K562 (cell line): ENCODE data around the gene TM4SF5. TPM values are rescaled to one million over a fixed set of nuclear protein-coding genes. Genes with fewer than 3 reads are reported as not detected.

Experiments used
- ATAC-seq: fragments of 200-7000 bp; cut with Tn5 transposase; 3 replicates; pipeline ENCODE4 v1.9.1; 2020; ENCODE audit warnings: moderate library complexity
- BruUV-seq: library from RNA; stranded (reverse); fragments of 400-500 nt; replicated peaks from 2 replicates; lab custom pipeline; 2021; lab: Mats Ljungman, UMichigan
- CTCF ChIA-PET: fragments of 300-600 bp; formaldehyde crosslinking; extraction: SDS; loops from one replicate; lab custom pipeline; 2021; ENCODE audit warnings: low intra/inter-chr PET ratio; lab: Yijun Ruan, JAX
- POLR2A ChIA-PET: fragments of 300-600, 350-650 bp; sonication (Branson Sonifier 250); formaldehyde crosslinking; extraction: SDS; loops from one replicate; lab custom pipeline; 2021; ENCODE audit warnings: antibody characterized with exemption, inconsistent platforms; lab: Yijun Ruan, JAX
- DNase-seq, 4 experiments: peaks; one replicate each; pipeline versions ENCODE4 v3.0.0 to v3.0.0-alpha.2; 2011 to 2018; ENCODE audit warnings: low spot score in 3 of 4, mixed read lengths in 3 of 4; ENCODE audit errors: extremely low read depth in 1 of 4
- FAIRE-seq: peaks from 2 replicates; lab custom pipeline; 2011; peaks lifted over from hg19 to GRCh38; lab: Jason Lieb, UNC
- H2AFZ ChIP-seq: 2 replicates; pipeline ENCODE4 v1.6.0; 2011; ENCODE audit warnings: low read depth, low read length, control low read depth, inconsistent platforms
- H3K27ac ChIP-seq: fragments of 200-600 bp; 3 replicates; pipeline ENCODE4 v1.8.0; 2011; ENCODE audit warnings: low read depth, mild to moderate bottlenecking, control low read depth, inconsistent platforms, low read length, moderate library complexity, mixed read lengths; ENCODE audit errors: extremely low read depth
- H3K27me3 ChIP-seq, 2 experiments: fragments of 300-600 bp in 1 of 2; 2 replicates in 1 of 2; 3 replicates in 1 of 2; pipeline versions ENCODE4 v1.6.0 to v1.8.0; 2011; ENCODE audit warnings: inconsistent platforms in 2 of 2, low read length in 2 of 2, mild to moderate bottlenecking in 1 of 2, mixed read lengths in 1 of 2, moderate library complexity in 1 of 2; ENCODE audit not compliant: control insufficient read depth in 2 of 2, insufficient read depth in 2 of 2
- H3K36me3 ChIP-seq: fragments of 300-600 bp; 3 replicates; pipeline ENCODE4 v1.8.0; 2011; ENCODE audit warnings: mild to moderate bottlenecking, low read length, inconsistent platforms; ENCODE audit not compliant: control insufficient read depth, insufficient read depth
- H3K4me1 ChIP-seq, 2 experiments: fragments of 200-600 bp in 1 of 2; replicated peaks in 1 of 2; 2 replicates in 1 of 2; 3 replicates in 1 of 2; pipeline versions ENCODE4 v1.5.1 to v1.8.0; 2011; ENCODE audit warnings: inconsistent platforms in 2 of 2, low read length in 2 of 2, mild to moderate bottlenecking in 1 of 2, mixed read lengths in 1 of 2, moderate library complexity in 1 of 2; ENCODE audit not compliant: control insufficient read depth in 2 of 2, insufficient read depth in 2 of 2
- H3K4me2 ChIP-seq: 2 replicates; pipeline ENCODE4 v1.6.1; 2011; ENCODE audit warnings: low read length, control low read depth, inconsistent platforms, mixed read lengths; ENCODE audit not compliant: insufficient read depth
- H3K4me3 ChIP-seq: fragments of 200-600 bp; sonication (generic), shearing (Covaris generic); 2 replicates; pipeline ENCODE4 v1.5.1; 2016; ENCODE audit warnings: control low read depth, inconsistent platforms
- H3K79me2 ChIP-seq: fragments of 200-600 bp; 3 replicates; pipeline ENCODE4 v1.8.0; 2011; ENCODE audit warnings: low read length, inconsistent platforms; ENCODE audit not compliant: control insufficient read depth, insufficient read depth
- H3K9ac ChIP-seq, 2 experiments: 2 replicates each; pipeline versions ENCODE4 v1.6.0 to v1.6.1; 2011; ENCODE audit warnings: low read depth in 2 of 2, low read length in 2 of 2, control low read depth in 1 of 2, inconsistent platforms in 1 of 2, mild to moderate bottlenecking in 1 of 2, mixed read lengths in 1 of 2; ENCODE audit not compliant: insufficient read depth in 1 of 2
- H3K9me1 ChIP-seq: one replicate; pipeline ENCODE4 v1.6.0; 2011; ENCODE audit warnings: inconsistent platforms, mild to moderate bottlenecking, low read length, moderate library complexity; ENCODE audit not compliant: control insufficient read depth, insufficient read depth
- H3K9me3 ChIP-seq: replicated peaks from 2 replicates; pipeline ENCODE4 v1.5.1; 2011; ENCODE audit warnings: low read depth, low read length, inconsistent platforms; ENCODE audit not compliant: control insufficient read depth, insufficient read depth
- H4K20me1 ChIP-seq: replicated peaks from 2 replicates; pipeline ENCODE4 v1.6.1; 2011; ENCODE audit warnings: low read length, inconsistent platforms, mixed read lengths; ENCODE audit not compliant: control insufficient read depth, insufficient read depth
- E2F4 ChIP-seq: sonication (generic); formaldehyde crosslinking; IDR thresholded peaks from 2 replicates; pipeline ENCODE4 v1.8.0; 2022; ENCODE audit warnings: mild to moderate bottlenecking, low read depth, missing genetic modification reagents
- ZNF384 ChIP-seq: IDR thresholded peaks from 2 replicates; pipeline ENCODE4 v1.6.1; 2012; ENCODE audit warnings: low read depth, low read length, improper control_type of control experiment
- ZNF511 ChIP-seq: sonication (generic); formaldehyde crosslinking; IDR thresholded peaks from 2 replicates; pipeline ENCODE4 v1.8.0; 2022; ENCODE audit warnings: mild to moderate bottlenecking, missing genetic modification reagents
- ZNF778 ChIP-seq: fragments of 450-650 bp; formaldehyde crosslinking; IDR thresholded peaks from 2 replicates; pipeline ENCODE4 v1.4.0; 2020; ENCODE audit warnings: mild to moderate bottlenecking, moderate library complexity
- WGBS: fragments of 100-300 bp; shearing (Covaris generic); methylation state at CpG from one replicate; pipeline ENCODE4 v1.1.6; 2016; ENCODE audit warnings: low coverage, mixed read lengths; ENCODE audit not compliant: insufficient coverage; ENCODE audit errors: missing lambda C conversion rate; 5-methylcytosine and 5-hydroxymethylcytosine counted together
- in situ Hi-C: fragments of 300-500 bp; cut with MboI; formaldehyde crosslinking; loops from 4 replicates; pipeline ENCODE4 v1.15.0; 2018; ENCODE audit warnings: inconsistent platforms, mixed read lengths
- intact Hi-C: fragments of 100-400 bp; cut with micrococcal nuclease; formaldehyde crosslinking; loops from 2 replicates; pipeline ENCODE4 v1.14.2; 2022
- polyA plus RNA-seq, 8 experiments: library from polyadenylated mRNA; depleted of rRNA in 4 of 8; stranded (reverse) in 5 of 8; unstranded in 3 of 8; fragments of >200 nt; fragmentation: Nextera tagmentation in 2 of 8; fragmentation: Illumina TruSeq in 1 of 8; extraction: Ambion mirVana in 2 of 8; extraction: Trizol in 1 of 8; gene quantifications; 2 replicates each; pipeline versions ENCODE4 v1.2.1 to v1.2.3, GENCODE V29; 2011 to 2014; ENCODE audit warnings: inconsistent platforms in 1 of 8, missing spikeins in 1 of 8
- total RNA-seq, 7 experiments: library from RNA; depleted of rRNA in 6 of 7; stranded (reverse); fragments of >200 nt in 6 of 7; fragmentation: Illumina TruSeq in 2 of 7; extraction: Trizol in 2 of 7; gene quantifications; 2 replicates each; pipeline versions ENCODE4 v1.2.1 to v1.2.3, GENCODE V29; 2011 to 2021; ENCODE audit warnings: low replicate concordance in 1 of 7

The TM4SF5 gene
- total and polyA plus RNA-seq, 9 of the 15 experiments (the other 6 are each of a cell fraction or from before 2014, with no cell fraction given): not detected

GRCh38 chr17:4743898-4744297, 27.8 kb upstream of the TM4SF5 start:
- in situ Hi-C loops (no loop called here), intact Hi-C loops (no loop called here)
- H3K27me3 ChIP-seq: peaks cover 18 to 49% of the 10 kb centered on the region in 2 experiments
- H3K36me3 ChIP-seq: no peaks in the 10 kb centered on the region
- no peak overlapping the region for H3K27ac ChIP-seq
- H2AFZ ChIP-seq: no peak overlapping the region
- 25% methylated on average over 9 of the region's 9 CpGs for WGBS
- no peaks in the 10 kb centered on the region for H4K20me1 ChIP-seq
- POLR2A ChIA-PET: interaction anchor here (0.9 kb wide), 1 partner anchor 24 kb away, joined by 5 read pairs; no protein-coding TSS in a partner anchor
- peaks cover 0 to 21% of the 10 kb centered on the region in 2 experiments; a peak in 2 of 5 replicates for H3K4me1 ChIP-seq
- H3K4me3 ChIP-seq: no peak overlapping the region
- H3K9me3 ChIP-seq: no peaks in the 10 kb centered on the region
- CTCF ChIA-PET: no interaction called here
- no peak overlapping the region for H3K4me2 ChIP-seq
- no peak for DNase-seq
- no peak overlapping the region for H3K9ac ChIP-seq
- no peaks in the 10 kb centered on the region for H3K9me1 ChIP-seq
- BruUV-seq: no TSS peak
- no peaks in the 10 kb centered on the region for H3K79me2 ChIP-seq
- FAIRE-seq: no peak
- TF ChIP-seq ZNF778 (no peak), E2F4 (CRISPR knock-in tag) (no peak), ZNF384 (no peak), ZNF511 (CRISPR knock-in tag) (no peak)
- ATAC-seq: no peak
